ENCODE data around the gene ZNF296.

The ZNF296 gene

GRCh38 chr19:45068041-45068440 lies 8.2 kb downstream of the ZNF296 start:
- Histone ChIP-seq H3K36me3 (peaks cover 71 to 93% (median 78%) of the 10 kb centered on the region in 3 donors), H3K4me3 (no peak overlapping the region), H3K27me3 (no peaks in the 10 kb centered on the region), H3K4me1 (peaks cover 0 to 29% (median 0%) of the 10 kb centered on the region in 4 donors), H3K27ac (no peak overlapping the region), H3K9me3 (no peaks in the 10 kb centered on the region)
- DNase-seq: no peak
- no peak for TF ChIP-seq CTCF (IDR thresholded peaks at IDR 0.05)
- intact Hi-C loops (cut with DNase I; ENCODE audit: low total_unique reads): no loop called here

GRCh38 chr19:45066921-45067661 lies 9.2 kb downstream of the ZNF296 start:
- Histone ChIP-seq H3K4me3 (no peak overlapping the region), H3K27me3 (no peaks in the 10 kb centered on the region), H3K4me1 (peaks cover 0 to 26% (median 0%) of the 10 kb centered on the region in 4 donors), H3K27ac (no peak overlapping the region), H3K36me3 (peaks cover 71 to 99% (median 88%) of the 10 kb centered on the region in 3 donors), H3K9me3 (no peaks in the 10 kb centered on the region)
- intact Hi-C loops (cut with DNase I; ENCODE audit: low total_unique reads): no loop called here
- no peak for TF ChIP-seq CTCF (IDR thresholded peaks at IDR 0.05)
- no peak for DNase-seq

GRCh38 chr19:45063851-45064801 lies 12.2 kb downstream of the ZNF296 start:
- Histone ChIP-seq H3K9me3 (no peaks in the 10 kb centered on the region), H3K4me3 (no peak overlapping the region), H3K4me1 (peaks cover 0 to 3% (median 0%) of the 10 kb centered on the region in 4 donors), H3K27ac (no peak overlapping the region), H3K36me3 (peaks cover 78 to 99% (median 95%) of the 10 kb centered on the region in 3 donors), H3K27me3 (no peaks in the 10 kb centered on the region)
- intact Hi-C loops (cut with DNase I; ENCODE audit: low total_unique reads): no loop called here
- DNase-seq: no peak
- TF ChIP-seq CTCF (IDR thresholded peaks at IDR 0.05): no peak

GRCh38 chr19:45061965-45062364 lies 14.3 kb downstream of the ZNF296 start:
- Histone ChIP-seq H3K4me1 (no peaks in the 10 kb centered on the region), H3K9me3 (no peaks in the 10 kb centered on the region), H3K36me3 (peaks cover 81 to 99% (median 95%) of the 10 kb centered on the region in 3 donors), H3K27me3 (no peaks in the 10 kb centered on the region), H3K4me3 (no peak overlapping the region), H3K27ac (no peak overlapping the region)
- no peak for DNase-seq
- no peak for TF ChIP-seq CTCF (IDR thresholded peaks at IDR 0.05)
- intact Hi-C loops (cut with DNase I; ENCODE audit: low total_unique reads): no loop called here

GRCh38 chr19:45059258-45059965 lies 16.9 kb downstream of the ZNF296 start:
- Histone ChIP-seq H3K36me3 (peaks cover 70 to 100% (median 97%) of the 10 kb centered on the region in 3 donors), H3K4me3 (no peak overlapping the region), H3K9me3 (no peaks in the 10 kb centered on the region), H3K27me3 (no peaks in the 10 kb centered on the region), H3K4me1 (no peaks in the 10 kb centered on the region), H3K27ac (no peak overlapping the region)
- peak; percentile 62 to 73 for DNase-seq
- TF ChIP-seq CTCF (IDR thresholded peaks at IDR 0.05): peak; percentile 71 to 78
- intact Hi-C loops (cut with DNase I; ENCODE audit: low total_unique reads): loop anchor here (10.0 kb wide), 1 partner anchor 155 kb away; the partner anchor contains the start of gene APOE
